T-helper 2 cell treated with Interferon-gamma antibody and Interleukin-4, amounts not matched to agents 100 ng/mL and 5 ng/mL, for 36 hours (primary cell): Measurements from ENCODE around the gene HOXA10. TPM values are rescaled to one million over a fixed set of nuclear protein-coding genes. Genes with fewer than 3 reads are reported as not detected.

Experiments
- intact Hi-C: fragments of 100-400 bp; cut with micrococcal nuclease; formaldehyde crosslinking; loops from one replicate; pipeline ENCODE4 v1.15.1; 2023
- total RNA-seq: library from RNA; stranded (reverse); gene quantifications from 2 replicates; pipeline ENCODE4 v1.2.3, GENCODE V29; 2022

Gene HOXA10
- total RNA-seq, 1 donor from 2014 or later = not detected

DNA sequence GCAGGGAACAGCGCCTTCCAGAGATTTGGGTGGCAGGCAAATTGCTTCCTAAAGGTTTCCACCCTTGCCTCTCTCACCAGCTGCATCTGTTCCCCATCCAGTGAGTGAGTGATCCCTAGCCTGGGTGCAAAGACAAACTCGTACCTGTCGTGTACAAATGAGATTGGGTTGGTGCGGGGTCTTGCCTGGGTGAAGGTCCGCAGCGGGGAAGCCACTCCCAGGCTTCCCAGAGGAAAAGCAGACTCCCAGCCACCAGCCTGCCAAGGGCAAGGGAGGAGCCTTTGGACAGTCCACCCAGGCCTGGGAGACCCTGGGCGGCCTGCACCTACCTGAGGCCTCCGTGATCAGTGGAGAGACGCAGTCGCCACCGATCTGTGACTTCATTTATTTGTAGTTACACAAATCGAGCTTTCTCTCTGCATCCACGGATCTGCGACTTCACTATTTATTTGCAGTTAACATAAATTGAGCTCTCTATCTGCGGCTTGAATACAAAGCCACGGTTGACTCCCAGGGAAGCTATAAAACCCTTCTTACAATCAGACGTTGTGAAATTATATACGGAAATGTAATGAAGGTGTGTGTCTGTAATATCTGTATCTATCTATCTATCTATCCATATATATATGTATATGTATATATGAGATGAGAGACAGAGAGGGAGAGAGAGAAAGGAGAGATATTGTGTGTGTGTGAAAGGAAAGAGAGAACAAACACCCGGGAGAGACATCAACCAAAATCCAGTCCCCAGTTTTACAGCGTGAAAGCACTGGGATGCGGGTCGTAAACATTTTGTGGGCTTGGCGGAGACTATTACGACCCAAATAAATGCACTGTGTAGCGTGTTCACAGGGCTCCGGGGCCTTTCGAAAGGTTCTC is 14.6 kb downstream of the HOXA10 start:
- intact Hi-C loops = loop anchor here (1.0 to 5.0 kb wide), 5 partner anchors 9 to 1297 kb away; no protein-coding TSS in a partner anchor

DNA sequence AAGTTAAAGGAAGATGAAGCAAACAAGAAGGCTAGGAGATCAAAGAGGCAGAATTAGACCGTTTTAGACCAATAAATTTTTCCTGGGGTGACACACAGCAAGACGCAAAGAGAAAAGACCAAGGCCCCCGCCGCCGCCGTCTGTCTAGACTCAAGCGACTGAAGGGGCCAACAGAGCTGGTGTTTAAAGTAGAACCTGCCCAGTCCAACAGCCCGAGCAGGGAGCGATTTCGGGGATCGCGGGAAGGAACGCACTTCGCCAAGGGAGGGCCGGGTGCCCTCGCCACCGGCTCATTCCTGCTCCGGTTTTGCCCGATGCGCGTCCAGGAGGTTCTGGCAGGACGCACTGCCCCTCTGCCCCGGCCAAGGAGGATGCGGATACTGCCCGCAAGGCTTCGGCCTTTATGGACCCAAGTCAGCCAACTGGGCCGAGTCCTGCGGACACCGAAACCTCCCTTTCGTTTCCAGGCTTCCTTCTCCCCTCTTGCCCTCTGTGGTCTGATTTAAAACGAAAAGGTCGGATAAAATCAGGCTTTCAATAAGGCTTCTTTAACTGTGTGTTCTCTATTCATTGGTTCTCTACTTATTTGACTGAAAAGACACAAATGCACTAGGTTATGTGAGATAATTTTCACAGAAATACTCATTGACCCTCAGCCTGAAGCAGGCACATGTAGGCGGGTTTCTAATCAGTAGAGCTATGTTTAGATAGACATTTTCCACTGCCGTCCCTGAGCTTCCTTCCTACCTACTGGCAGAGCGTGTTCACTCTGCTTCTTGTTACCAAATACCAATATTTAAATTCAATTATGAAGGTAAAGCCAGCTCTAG is 15.5 kb downstream of the HOXA10 start:
- intact Hi-C loops = loop anchor here (2.0 kb wide), 1 partner anchor 14 kb away; no protein-coding TSS in a partner anchor

DNA sequence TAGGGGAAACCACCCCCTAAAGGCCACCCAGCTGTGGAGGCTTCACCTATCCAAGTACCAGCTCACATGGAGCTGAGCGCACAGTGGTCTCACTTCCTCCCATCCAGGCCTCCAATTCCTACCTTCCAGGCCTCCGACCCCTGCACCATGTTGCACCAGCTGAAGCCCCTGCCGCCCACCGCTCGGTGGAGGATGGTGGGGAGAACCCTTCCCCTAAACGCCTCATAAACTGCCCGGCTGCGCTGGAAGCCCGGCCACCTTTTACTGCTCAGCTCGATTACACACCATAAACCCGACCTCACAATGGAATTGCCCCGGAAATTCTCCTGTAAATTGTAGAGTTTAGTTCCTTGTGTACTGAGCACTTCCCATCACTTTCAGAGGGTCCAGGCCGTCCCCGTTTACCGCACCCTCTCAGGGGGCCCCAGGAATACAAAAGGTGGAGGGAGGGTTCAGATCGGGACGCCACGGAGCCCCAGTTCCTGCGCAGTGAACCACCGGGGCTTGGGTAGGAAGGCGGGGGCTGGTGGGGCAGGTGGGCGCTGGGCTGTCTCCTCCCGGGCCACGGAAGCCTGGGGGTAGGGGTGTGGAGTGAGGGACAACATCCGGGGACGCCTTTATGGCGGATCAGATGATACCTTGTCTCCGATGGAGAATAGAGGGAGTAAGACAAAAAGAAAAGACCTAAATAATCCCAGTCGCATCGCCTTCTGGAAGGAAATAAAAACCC is 16.3 kb downstream of the HOXA10 start:
- intact Hi-C loops = loop anchor here (1.0 to 2.0 kb wide), 3 partner anchors 8 to 27 kb away; partner anchors contain the start of gene HOXA11

DNA sequence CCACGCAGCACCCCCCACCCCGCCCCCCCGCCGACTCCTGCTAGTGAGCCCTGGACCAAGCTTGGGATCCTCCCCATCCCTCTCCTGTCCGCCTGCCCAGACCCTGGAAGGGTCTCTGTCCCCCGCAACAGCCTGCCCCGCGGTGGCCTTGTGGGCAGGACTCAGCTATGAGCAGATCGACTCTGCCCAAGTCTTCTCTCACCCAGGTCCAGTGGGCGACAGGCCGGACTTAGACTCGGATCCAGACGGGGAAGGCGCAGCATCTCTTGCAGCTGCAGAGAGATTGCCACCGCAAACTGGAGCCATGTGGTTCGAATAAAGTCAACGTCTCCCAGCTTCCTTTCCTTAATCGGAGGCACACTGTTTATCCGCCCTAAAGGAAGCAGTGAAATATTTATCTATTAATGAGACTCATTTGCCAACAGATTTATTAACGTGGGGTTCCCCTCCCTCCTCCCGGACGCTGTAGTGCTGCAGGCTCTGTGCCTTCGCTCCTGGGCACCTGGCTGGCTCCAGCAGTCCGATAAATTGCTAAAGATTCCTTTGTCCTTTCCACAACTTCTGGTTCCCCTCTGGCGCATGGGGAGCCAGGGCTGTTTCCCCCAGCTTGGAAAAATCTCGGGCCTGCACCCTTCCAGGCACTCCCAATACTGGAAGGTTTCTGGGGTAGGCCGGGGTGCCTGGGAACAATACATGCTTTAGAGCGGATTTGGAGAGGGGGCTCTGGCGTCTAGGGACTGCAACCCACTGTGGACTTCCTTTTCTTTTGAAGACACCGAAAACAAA is 17.0 kb downstream of the HOXA10 start:
- intact Hi-C loops = loop anchor here (1.0 to 2.0 kb wide), 2 partner anchors 9 to 28 kb away; partner anchors contain the start of gene HOXA11

DNA sequence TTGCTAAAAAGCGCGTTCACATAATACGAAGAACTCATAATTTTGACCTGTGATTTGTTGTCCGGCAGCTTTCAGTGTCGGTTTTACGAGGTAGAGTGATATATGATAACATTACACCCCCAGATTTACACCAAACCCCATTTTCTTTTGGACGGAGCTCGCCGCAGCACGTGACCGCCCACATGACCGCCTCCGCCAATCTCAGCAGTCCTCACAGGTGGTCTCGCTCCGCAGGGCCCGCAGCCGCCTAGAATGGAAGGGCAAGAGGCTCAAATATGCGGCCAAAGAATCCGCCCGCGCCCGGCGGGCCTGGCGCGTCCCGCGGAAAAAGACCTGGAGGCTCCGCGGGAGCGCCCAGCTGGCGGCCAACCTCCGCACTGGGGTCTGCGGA is 17.6 kb downstream of the HOXA10 start, which contains the start of gene HOXA7:
HOXA7 (minus strand) TSS at position 168 of the 391 bp plus-strand sequence; CDS start at position 38, 130 bp downstream.
- intact Hi-C loops = loop anchor here (2.0 kb wide), 1 partner anchor 28 kb away; the partner anchor contains the start of gene HOXA11

DNA sequence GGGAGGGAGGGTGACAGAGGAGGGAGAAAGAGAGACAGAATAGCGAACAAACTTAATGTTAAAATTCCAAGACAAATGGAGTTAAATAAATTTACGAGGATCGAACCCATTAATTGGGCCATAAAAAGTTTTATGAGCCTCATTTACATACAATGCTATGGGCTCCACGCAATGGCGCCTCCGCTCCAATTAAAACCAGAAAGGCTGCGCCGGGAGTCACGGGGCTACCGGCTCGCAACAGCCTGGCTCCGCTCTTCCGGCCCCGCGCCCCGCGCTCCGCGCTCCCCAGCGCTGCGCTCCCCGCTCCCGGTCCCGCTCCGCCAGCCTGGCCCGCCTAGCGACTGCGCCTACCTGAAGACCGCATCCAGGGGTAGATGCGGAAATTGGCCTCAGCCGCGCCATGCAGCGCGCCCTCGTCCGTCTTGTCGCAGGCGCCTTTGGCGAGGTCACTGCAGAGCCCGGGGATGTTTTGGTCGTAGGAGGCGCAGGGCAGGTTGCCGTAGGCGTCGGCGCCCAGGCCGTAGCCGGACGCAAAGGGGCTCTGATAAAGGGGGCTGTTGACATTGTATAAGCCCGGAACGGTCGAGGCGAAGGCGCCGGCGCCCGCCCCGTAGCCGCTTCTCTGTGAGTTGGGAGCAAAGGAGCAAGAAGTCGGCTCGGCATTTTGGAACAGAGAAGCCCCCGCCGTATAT is 18.2 kb downstream of the HOXA10 start:
- intact Hi-C loops = loop anchor here (2.0 kb wide), 1 partner anchor 29 kb away; the partner anchor contains the start of gene HOXA11

DNA sequence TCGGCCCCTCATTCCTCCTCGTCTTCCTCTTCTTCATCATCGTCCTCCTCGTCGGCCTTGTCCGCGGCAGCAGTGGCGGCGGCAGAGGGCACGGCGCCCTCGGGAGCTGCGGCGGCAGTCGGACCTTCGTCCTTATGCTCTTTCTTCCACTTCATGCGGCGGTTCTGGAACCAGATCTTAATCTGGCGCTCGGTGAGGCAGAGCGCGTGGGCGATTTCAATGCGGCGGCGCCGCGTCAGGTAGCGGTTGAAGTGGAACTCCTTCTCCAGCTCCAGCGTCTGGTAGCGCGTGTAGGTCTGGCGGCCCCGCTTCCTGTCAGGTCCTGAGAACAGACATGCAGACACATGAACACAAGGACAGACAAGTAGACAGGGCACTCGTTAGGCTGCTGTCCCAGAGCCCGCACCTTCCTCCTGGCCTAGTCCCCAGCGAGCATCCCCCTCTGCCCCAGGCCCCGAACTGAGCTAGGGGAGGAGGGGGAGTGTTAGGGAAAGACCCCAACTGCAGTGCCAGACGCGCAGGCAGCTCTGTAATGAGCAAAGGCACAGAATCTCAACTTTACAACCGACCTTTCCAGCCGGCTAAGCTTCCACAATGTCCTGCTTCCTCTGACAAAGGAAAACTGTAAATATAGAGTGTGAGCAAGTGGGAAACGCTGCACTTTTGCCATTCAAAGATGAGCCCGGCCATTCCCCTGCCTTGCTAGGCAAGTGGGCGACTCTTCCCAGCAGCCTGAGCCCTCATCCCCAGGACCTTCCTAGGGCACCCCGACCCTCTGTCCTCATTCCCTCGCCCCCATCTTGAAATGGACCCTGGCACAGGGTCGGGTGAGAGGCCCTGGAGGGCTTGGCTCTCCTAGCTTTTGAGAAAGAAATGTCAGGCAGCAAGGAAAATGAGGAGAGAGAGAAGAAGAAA is 19.0 kb downstream of the HOXA10 start:
- intact Hi-C loops = no loop called here

DNA sequence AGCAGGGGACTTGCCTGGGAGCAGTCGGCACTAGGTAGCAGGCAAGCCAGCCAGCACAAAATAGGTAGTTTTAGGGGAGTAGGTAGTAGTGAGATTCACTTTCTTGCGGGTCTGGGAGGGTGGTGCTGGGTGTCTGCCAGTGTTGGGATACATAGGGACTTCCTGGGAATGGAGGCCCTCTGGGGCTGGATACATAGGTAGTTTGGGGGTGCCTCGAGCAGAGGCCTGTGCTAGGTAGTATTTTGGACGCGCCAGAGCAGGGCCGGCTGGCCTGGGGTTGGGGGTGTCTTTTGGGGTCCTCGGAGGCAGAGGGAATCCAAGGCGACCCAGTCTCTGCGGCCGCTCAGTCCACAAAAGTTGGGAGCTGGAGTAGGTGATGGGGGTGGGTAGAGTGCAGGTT is 19.8 kb downstream of the HOXA10 start:
- intact Hi-C loops = no loop called here

DNA sequence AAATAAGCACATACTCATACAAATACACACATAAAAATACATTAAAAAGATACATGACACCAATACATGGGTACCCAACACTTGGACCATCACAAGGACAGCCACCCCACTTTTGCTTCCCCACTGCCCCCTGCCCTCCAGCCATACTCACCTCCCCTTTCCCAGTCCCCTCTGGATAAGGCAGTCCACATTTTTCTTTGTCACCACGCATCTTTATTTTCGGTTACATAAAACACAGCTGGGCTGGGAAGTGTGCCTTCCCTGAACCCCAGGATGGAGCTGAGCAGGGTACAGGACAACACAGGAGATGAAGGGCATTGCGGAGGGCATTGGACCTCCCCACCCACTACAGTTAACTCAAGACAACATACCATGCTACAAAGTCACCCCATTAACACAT is 20.6 kb downstream of the HOXA10 start:
- intact Hi-C loops = no loop called here

DNA sequence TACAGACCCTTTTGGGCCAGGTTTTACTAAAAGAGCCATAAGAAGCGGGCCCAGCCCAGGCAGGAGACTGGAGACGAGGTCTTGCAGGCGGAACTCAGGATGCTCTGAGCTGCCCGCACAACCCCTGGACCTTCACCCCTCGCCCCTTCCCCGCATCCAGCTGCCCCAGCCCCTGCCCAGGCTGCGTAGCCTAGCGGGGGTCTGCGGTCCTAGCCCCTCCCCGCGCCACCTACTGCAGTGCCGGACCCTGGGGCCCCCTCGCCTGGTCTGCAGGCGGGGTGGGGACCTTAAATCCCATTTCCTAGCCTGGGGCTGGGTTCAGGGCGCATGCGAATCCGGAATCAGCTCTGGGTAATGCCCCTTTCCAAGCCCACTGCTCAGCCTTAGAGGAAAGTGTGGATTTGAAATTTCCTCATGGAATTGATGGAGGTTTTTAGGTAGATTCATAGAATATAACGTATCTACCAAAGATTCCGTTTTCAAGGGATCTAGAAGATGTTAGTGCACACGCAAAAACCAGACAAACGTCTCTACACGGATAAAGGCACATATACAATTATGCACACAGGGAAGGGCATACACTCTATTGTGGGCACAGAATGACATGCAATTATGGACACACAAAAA is 21.2 kb downstream of the HOXA10 start:
- intact Hi-C loops = no loop called here

DNA sequence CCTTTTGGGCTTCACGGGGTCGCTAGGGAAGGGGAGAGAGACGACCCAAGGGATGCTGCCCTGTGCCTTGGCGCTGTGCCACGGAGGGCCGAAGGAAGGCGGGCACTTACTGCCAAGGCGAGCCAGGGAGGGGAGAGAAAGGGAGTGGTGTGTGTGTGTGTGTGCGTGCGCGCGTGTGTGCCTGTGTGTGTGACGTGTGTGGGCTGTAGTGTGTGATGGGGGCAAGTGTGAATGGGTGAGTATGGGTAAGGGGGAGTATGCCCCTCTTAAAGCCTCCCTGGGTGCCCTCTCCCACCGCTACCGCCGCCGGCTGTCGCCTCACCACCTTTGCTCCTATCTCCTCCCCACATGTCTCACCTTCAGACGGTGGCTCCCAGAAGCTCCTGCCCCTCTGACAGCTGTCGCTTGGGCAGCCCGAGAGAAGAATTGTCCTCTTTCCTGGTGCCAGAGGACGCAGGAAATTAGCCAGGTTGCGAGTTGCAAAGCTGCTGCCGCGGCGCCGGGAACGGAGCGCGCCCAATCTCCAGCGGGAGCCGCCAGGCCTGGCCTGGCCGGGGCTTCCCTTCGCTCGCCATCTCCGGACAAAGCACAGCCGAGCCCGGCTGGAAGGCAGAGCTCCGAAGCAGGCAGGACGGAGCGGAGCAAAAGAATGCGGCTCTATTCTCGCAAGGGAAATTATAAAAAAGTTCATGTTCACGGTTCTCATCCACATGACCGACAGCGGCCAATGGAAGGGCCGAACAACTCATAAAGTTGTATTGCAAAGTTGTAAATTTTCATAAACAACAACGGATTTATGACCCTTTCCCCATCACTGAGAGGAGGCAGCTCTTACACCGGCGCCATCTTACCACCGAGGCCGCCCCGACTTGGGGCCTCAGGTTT is 21.9 kb downstream of the HOXA10 start, which contains the start of gene HOXA3:
HOXA3 (minus strand) TSS at position 653 of the 885 bp plus-strand sequence. CDS start 41,943 bp downstream, outside the sequence.
- intact Hi-C loops = loop anchor here (2.0 kb wide), 2 partner anchors 15 to 55 kb away; no protein-coding TSS in a partner anchor

DNA sequence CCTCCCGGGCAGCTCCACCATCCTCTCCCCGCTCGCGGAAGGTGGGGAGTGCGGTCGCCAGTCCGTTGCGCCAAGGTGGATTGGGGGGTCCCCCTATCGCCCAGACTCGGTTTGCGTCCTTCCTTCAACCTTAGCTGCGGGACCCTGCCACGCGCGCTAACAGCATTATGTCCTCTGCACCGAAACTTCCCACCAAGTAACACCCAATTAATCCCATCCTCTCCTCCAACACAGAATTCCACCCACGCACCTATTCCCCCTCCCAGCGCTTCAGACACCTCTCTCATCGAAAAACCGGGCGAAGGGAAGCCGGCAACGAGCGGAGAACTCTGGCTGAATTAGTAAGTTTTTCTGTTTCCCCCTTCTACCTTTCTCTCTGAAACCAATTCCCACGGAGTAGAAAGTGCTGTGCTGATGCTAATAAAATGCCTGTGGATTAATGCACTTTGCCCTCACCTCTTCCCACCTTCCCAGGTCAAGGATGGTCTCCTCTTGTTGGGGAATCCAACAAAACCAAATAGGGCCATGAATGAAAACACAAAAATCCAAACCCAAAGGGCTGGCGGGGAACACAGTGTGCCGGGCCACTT is 22.7 kb downstream of the HOXA10 start:
- intact Hi-C loops = loop anchor here (2.0 kb wide), 2 partner anchors 15 to 55 kb away; no protein-coding TSS in a partner anchor

DNA sequence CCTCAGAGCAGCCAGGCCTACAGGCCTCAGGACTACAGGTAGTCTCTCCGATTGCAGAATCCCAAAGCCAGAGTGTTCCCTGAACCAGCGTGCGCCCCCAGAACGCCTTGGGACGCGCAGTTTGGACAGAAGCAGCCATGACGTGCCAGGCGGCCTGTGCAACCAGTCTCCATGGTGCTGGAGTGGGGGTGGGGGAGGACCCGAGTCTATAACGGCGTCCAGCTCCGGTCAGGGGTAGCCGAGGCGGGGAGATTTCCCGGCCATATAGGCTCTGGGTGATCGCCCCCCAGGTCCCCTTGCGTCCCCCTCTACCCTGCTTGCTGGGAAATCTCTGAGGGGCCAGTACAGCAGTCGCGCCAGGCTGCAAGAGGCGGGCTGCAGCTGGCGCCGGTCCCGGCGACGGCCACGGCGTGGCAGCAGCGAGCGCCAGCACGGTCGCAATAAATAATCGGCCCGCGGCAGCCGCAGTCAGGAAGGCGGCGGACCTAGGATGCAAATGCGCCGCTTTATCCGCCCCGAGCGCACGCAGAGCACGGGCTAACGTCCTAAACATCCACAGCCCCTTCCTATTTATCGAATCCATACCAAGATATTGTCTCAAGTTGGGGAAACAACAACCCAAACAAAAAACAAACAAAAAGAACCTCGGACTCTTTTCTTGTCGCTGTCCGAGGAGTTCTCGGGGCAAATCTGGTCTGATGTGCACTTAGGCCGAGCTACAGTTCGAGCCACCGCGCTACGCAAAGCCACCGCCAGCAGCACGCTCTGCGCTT is 23.4 kb downstream of the HOXA10 start:
- intact Hi-C loops = loop anchor here (1.0 to 2.0 kb wide), 3 partner anchors 10 to 54 kb away; no protein-coding TSS in a partner anchor

DNA sequence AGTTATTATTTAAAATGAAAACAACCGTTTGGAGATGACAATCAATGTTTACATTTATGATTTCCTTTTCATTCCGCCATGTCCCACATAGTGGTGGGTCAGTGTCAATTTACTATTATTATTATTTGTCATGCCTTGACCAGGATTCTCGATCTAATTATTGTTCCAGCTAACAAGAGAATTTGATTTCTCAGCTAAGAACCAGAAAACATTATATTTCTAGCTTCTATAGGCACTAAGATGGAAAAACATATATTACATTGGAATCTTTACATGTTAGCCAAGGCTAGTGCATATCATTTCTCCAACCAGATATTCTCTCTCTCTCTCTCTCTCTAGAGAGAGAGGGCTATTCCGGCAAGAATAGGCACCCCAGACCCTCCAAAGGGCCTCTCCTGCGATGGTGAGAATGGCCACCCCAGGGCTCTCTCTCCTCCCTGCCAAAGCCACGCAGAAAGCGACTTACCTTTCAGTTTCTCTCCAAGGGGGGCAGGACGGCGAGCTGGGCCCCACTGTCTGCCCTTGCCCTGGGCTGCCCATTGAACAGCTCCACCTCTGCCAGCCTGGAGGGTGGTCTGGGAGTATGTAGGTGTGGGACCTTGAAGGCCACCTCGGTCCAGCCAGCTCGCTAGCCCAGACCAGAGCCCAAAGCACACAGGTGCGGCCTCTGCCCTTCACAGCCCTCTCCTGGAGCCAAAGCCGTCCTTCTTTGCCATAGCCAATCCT is 24.1 kb downstream of the HOXA10 start:
- intact Hi-C loops = loop anchor here (1.0 to 2.0 kb wide), 3 partner anchors 10 to 53 kb away; no protein-coding TSS in a partner anchor
